Sigmoid colon (tissue), 7 donors: Measurements from ENCODE around the gene KCP. TPM values are rescaled to one million over a fixed set of nuclear protein-coding genes. Genes with fewer than 3 reads are reported as not detected.

Experiments used
- DNase-seq: peaks from one replicate; pipeline ENCODE4 v3.0.0-alpha.2; 2019
- H3K27ac ChIP-seq, 4 donors: fragments of 200-600 bp; sonication (generic); one replicate each; pipeline ENCODE4 v1.5.1; 2016 to 2019; ENCODE audit warnings: mild to moderate bottlenecking in 1 of 4
- H3K27me3 ChIP-seq, 3 donors: fragments of 200-600 bp; sonication (generic); one replicate each; pipeline ENCODE4 v1.5.1; 2019; ENCODE audit warnings: mild to moderate bottlenecking in 1 of 3
- H3K36me3 ChIP-seq, 4 donors: fragments of 200-600 bp; sonication (generic); one replicate each; pipeline ENCODE4 v1.5.1; 2016 to 2019
- H3K4me1 ChIP-seq, 4 donors: fragments of 200-600 bp; sonication (generic); one replicate each; pipeline ENCODE4 v1.5.1; 2017 to 2019
- H3K4me3 ChIP-seq, 4 donors: fragments of 200-600 bp; sonication (generic); one replicate each; pipeline ENCODE4 v1.5.1; 2017 to 2019; ENCODE audit warnings: mild to moderate bottlenecking in 2 of 4, moderate library complexity in 1 of 4
- H3K9me3 ChIP-seq, 4 donors: fragments of 200-600 bp in 3 of 4; sonication (generic) in 3 of 4; one replicate each; pipeline versions ENCODE4 v1.5.1 to v1.6.1; 2013 to 2019
- EP300 ChIP-seq, 4 donors: sonication (generic); formaldehyde crosslinking; IDR thresholded peaks; one replicate each; pipeline ENCODE4 v1.6.1; 2017; ENCODE audit warnings: antibody characterized with exemption in 4 of 4
- POLR2A ChIP-seq, 2 donors: fragments of 450-650 bp; IDR thresholded peaks; one replicate each; pipeline ENCODE4 v1.6.1; 2016; ENCODE audit warnings: antibody characterized with exemption in 2 of 2, mild to moderate bottlenecking in 2 of 2, moderate library complexity in 2 of 2
- POLR2AphosphoS5 ChIP-seq, 4 donors: sonication (generic); formaldehyde crosslinking; IDR thresholded peaks; one replicate each; pipeline ENCODE4 v1.6.1; 2017; ENCODE audit warnings: antibody characterized with exemption in 4 of 4
- WGBS, 2 donors: extraction: QIAGEN DNeasy Blood & Tissue Kit; methylation state at CpG; one replicate each; pipeline ENCODE4 v1.1.7; 2013; 5-methylcytosine and 5-hydroxymethylcytosine counted together
- intact Hi-C: fragments of 100-400 bp; cut with DNase I; formaldehyde crosslinking; loops from one replicate; pipeline ENCODE4 v1.15.1; 2023
- polyA plus RNA-seq, 3 donors: library from polyadenylated mRNA; stranded (reverse); fragments of 200-250 nt; gene quantifications; one replicate each; pipeline ENCODE4 v1.2.3, GENCODE V29; 2013
- total RNA-seq, 4 donors: library from RNA; depleted of rRNA; stranded (reverse); fragments of >200 nt; gene quantifications; one replicate each; pipeline ENCODE4 v1.1.0, GENCODE V29; 2016
- TF ChIP-seq, protein P1 (sequence below), 4 experiments: fragments of 450-650 bp in 3 of 4; fragments of 200-600 bp in 1 of 4; IDR thresholded peaks; one replicate each; pipeline ENCODE4 v1.5.1; 2016 to 2019; ENCODE audit warnings: antibody characterized with exemption in 4 of 4, mild to moderate bottlenecking in 3 of 4, moderate library complexity in 2 of 4
- donor health status: healthy with polysubstance abuse.
- donor health status: Bipolar disorder and iron deficiency.
- donor health status: healthy.

The KCP gene
- total and polyA plus RNA-seq, 7 donors, result 0.14 to 0.42 (median 0.32) TPM; not detected in 3

DNA sequence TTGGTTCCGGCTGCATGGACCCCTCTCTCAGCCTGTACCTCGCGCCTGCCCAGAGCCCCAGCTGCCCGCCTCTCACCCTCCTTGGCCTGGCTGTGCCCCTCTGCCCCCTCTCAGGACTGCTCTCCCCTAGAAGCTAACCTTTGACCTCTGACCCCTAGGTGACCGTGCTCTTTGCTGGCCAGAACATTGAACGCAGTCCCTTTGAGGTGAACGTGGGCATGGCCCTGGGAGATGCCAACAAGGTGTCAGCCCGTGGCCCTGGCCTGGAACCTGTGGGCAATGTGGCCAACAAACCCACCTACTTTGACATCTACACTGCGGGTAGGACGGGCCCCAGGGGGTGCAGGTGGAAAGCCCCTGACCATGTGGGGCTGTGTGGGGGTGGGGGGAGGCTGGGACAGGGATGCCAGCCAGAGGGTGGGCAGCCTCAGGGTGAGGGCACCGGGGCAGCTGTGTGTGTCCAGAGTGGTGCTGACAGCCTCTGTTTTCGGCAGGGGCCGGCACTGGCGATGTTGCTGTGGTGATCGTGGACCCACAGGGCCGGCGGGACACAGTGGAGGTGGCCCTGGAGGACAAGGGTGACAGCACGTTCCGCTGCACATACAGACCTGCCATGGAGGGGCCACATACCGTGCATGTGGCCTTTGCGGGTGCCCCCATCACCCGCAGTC, 72.3 kb downstream of the KCP start:
- Histone ChIP-seq H3K9me3 (no peaks in the 10 kb centered on the region), H3K27me3 (no peaks in the 10 kb centered on the region), H3K4me3 (no peak overlapping the region), H3K4me1 (peaks cover 0 to 82% (median 57%) of the 10 kb centered on the region in 4 donors), H3K36me3 (peaks cover 35 to 83% (median 73%) of the 10 kb centered on the region in 4 donors), H3K27ac (peak overlapping the region; percentile 95 to 99 (median 98))
- no peak for DNase-seq
- intact Hi-C loops, result no loop called here
- WGBS, 2 donors, result 92 to 93% methylated on average over 22 of the region's 22 CpGs
- TF ChIP-seq POLR2A (IDR thresholded peaks at IDR 0.05) (no peak), POLR2AphosphoS5 (IDR thresholded peaks at IDR 0.05) (peak in 1 of 4 donors; percentile 21)

GRCh38 chr7:128837521-128837921, 73.0 kb downstream of the KCP start:
- DNase-seq, result no peak
- peaks cover 0 to 89% (median 64%) of the 10 kb centered on the region in 4 donors for H3K4me1 ChIP-seq
- H3K27me3 ChIP-seq, result no peaks in the 10 kb centered on the region
- TF ChIP-seq POLR2A (IDR thresholded peaks at IDR 0.05) (no peak), EP300 (IDR thresholded peaks at IDR 0.05) (no peak), POLR2AphosphoS5 (IDR thresholded peaks at IDR 0.05) (no peak)
- TF ChIP-seq, protein P1, sequence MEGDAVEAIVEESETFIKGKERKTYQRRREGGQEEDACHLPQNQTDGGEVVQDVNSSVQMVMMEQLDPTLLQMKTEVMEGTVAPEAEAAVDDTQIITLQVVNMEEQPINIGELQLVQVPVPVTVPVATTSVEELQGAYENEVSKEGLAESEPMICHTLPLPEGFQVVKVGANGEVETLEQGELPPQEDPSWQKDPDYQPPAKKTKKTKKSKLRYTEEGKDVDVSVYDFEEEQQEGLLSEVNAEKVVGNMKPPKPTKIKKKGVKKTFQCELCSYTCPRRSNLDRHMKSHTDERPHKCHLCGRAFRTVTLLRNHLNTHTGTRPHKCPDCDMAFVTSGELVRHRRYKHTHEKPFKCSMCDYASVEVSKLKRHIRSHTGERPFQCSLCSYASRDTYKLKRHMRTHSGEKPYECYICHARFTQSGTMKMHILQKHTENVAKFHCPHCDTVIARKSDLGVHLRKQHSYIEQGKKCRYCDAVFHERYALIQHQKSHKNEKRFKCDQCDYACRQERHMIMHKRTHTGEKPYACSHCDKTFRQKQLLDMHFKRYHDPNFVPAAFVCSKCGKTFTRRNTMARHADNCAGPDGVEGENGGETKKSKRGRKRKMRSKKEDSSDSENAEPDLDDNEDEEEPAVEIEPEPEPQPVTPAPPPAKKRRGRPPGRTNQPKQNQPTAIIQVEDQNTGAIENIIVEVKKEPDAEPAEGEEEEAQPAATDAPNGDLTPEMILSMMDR (IDR thresholded peaks at IDR 0.05), result no peak
- intact Hi-C loops, result no loop called here
- H3K4me3 ChIP-seq, result no peak overlapping the region
- no peaks in the 10 kb centered on the region for H3K9me3 ChIP-seq
- WGBS, 2 donors, result 94 to 96% methylated on average over 16 of the region's 16 CpGs
- peaks cover 33 to 76% (median 67%) of the 10 kb centered on the region in 4 donors for H3K36me3 ChIP-seq
- peak overlapping the region; percentile 95 to 99 (median 98) for H3K27ac ChIP-seq

GRCh38 chr7:128836729-128837348, 73.7 kb downstream of the KCP start:
- no peak for DNase-seq
- Histone ChIP-seq H3K27ac (peak overlapping the region; percentile 95 to 99 (median 98)), H3K9me3 (no peaks in the 10 kb centered on the region), H3K4me1 (peaks cover 0 to 93% (median 67%) of the 10 kb centered on the region in 4 donors), H3K4me3 (no peak overlapping the region), H3K27me3 (no peaks in the 10 kb centered on the region), H3K36me3 (peaks cover 33 to 69% (median 60%) of the 10 kb centered on the region in 4 donors)
- intact Hi-C loops, result no loop called here
- no peak for TF ChIP-seq POLR2AphosphoS5 (IDR thresholded peaks at IDR 0.05)
- TF ChIP-seq, protein P1 (IDR thresholded peaks at IDR 0.05), result no peak
- no peak for TF ChIP-seq EP300 (IDR thresholded peaks at IDR 0.05)
- TF ChIP-seq POLR2A (IDR thresholded peaks at IDR 0.05), result no peak
- WGBS, 2 donors, result 92 to 93% methylated on average over 14 of the region's 14 CpGs

GRCh38 chr7:128835790-128836641, 74.5 kb downstream of the KCP start:
- Histone ChIP-seq H3K27ac (peak overlapping the region; percentile 95 to 99 (median 98)), H3K4me3 (no peak overlapping the region), H3K36me3 (peaks cover 28 to 61% (median 52%) of the 10 kb centered on the region in 4 donors), H3K9me3 (no peaks in the 10 kb centered on the region), H3K27me3 (no peaks in the 10 kb centered on the region), H3K4me1 (peaks cover 0 to 85% (median 68%) of the 10 kb centered on the region in 4 donors)
- WGBS, 2 donors, result 80 to 81% methylated on average over 14 of the region's 14 CpGs
- DNase-seq, result peak; percentile 87
- TF ChIP-seq EP300 (IDR thresholded peaks at IDR 0.05), result peak in 1 of 4 donors; percentile 58
- peak in 3 of 4 donors; percentile 32 to 59 (median 43) for TF ChIP-seq POLR2AphosphoS5 (IDR thresholded peaks at IDR 0.05)
- TF ChIP-seq, protein P1 (IDR thresholded peaks at IDR 0.05), result no peak
- intact Hi-C loops, result no loop called here
